HepG2 (cell line): ENCODE measurements around the gene BICDL2. TPM values are rescaled to one million over a fixed set of nuclear protein-coding genes. Genes with fewer than 3 reads are reported as not detected.

Experiments used
- ATAC-seq: fragments of 200-7000 bp; cut with Tn5 transposase; 3 replicates; pipeline ENCODE4 v1.9.1; 2020; ENCODE audit warnings: mild to moderate bottlenecking, moderate library complexity
- BruUV-seq: library from RNA; stranded (reverse); fragments of 400-500 nt; replicated peaks from 2 replicates; lab custom pipeline; 2021; lab: Mats Ljungman, UMichigan
- CTCF ChIA-PET: fragments of 300-600 bp; formaldehyde crosslinking; extraction: SDS; loops from one replicate; lab custom pipeline; 2021; ENCODE audit warnings: low total read pairs, inconsistent platforms, low intra/inter-chr PET ratio; lab: Yijun Ruan, JAX
- POLR2A ChIA-PET: fragments of 350-600 bp; sonication (Branson Sonifier 250); formaldehyde crosslinking; loops from one replicate; lab custom pipeline; 2020; ENCODE audit warnings: antibody characterized with exemption, inconsistent platforms; lab: Yijun Ruan, JAX
- DNase-seq: peaks from one replicate; pipeline ENCODE4 v3.0.0-alpha.2; 2015; ENCODE audit warnings: low spot score
- FAIRE-seq: peaks from 3 replicates; lab custom pipeline; 2011; peaks lifted over from hg19 to GRCh38; lab: Jason Lieb, UNC
- H2AFZ ChIP-seq: one replicate; pipeline ENCODE4 v1.6.1; 2011; ENCODE audit warnings: low read length, inconsistent platforms
- H3K27ac ChIP-seq: fragments of 300-600 bp; 3 replicates; pipeline ENCODE4 v1.8.0; 2011; ENCODE audit warnings: mixed run types, mild to moderate bottlenecking, mixed read lengths, low read length, inconsistent platforms; ENCODE audit not compliant: insufficient read depth; ENCODE audit errors: extremely low read length
- H3K27me3 ChIP-seq, 2 experiments: fragments of 200-600 bp in 1 of 2; 2 replicates in 1 of 2; 3 replicates in 1 of 2; pipeline versions ENCODE4 v1.6.0 to v1.8.0; 2011; ENCODE audit warnings: low read length in 2 of 2, mild to moderate bottlenecking in 2 of 2, moderate library complexity in 2 of 2, inconsistent platforms in 1 of 2; ENCODE audit not compliant: insufficient read depth in 2 of 2, control insufficient read depth in 1 of 2
- H3K36me3 ChIP-seq, 2 experiments: fragments of 200-600 bp in 1 of 2; replicated peaks in 1 of 2; 2 replicates in 1 of 2; 3 replicates in 1 of 2; pipeline versions ENCODE4 v1.5.1 to v1.8.0; 2011; ENCODE audit warnings: low read length in 2 of 2, inconsistent platforms in 1 of 2; ENCODE audit not compliant: insufficient read depth in 2 of 2, control insufficient read depth in 1 of 2
- H3K4me1 ChIP-seq: 2 replicates; pipeline ENCODE4 v1.5.1; 2012; ENCODE audit warnings: low read length, inconsistent platforms; ENCODE audit not compliant: insufficient read depth
- H3K4me2 ChIP-seq: 2 replicates; pipeline ENCODE4 v1.6.0; 2011; ENCODE audit warnings: low read depth, low read length, inconsistent platforms
- H3K4me3 ChIP-seq, 3 experiments: fragments of 200-600 bp in 1 of 3; sonication (generic), shearing (Covaris generic) in 1 of 3; replicated peaks in 1 of 3; 2 replicates each; pipeline ENCODE4 v1.5.1; 2011 to 2016; ENCODE audit warnings: low read length in 3 of 3, inconsistent platforms in 2 of 3, low read depth in 2 of 3, mild to moderate bottlenecking in 2 of 3, control low read depth in 1 of 3, mixed read lengths in 1 of 3; ENCODE audit not compliant: insufficient read depth in 1 of 3
- H3K79me2 ChIP-seq: one replicate; pipeline ENCODE4 v1.6.1; 2011; ENCODE audit warnings: low read length, inconsistent platforms; ENCODE audit not compliant: insufficient read depth
- H3K9ac ChIP-seq: 2 replicates; pipeline ENCODE4 v1.6.0; 2011; ENCODE audit warnings: mild to moderate bottlenecking, low read depth, low read length, inconsistent platforms; ENCODE audit not compliant: insufficient read depth
- H3K9me3 ChIP-seq: 2 replicates; pipeline ENCODE4 v1.5.1; 2012; ENCODE audit warnings: mild to moderate bottlenecking, low read length
- H4K20me1 ChIP-seq: 2 replicates; pipeline ENCODE4 v1.6.0; 2011; ENCODE audit warnings: inconsistent platforms, mild to moderate bottlenecking, low read length, moderate library complexity; ENCODE audit not compliant: insufficient read depth
- AGO1 ChIP-seq: fragments of 200-400 bp; formaldehyde crosslinking; IDR thresholded peaks from 2 replicates; pipeline ENCODE4 v1.6.1; 2017; ENCODE audit warnings: mild to moderate bottlenecking, low read depth, low read length, moderate library complexity; ENCODE audit not compliant: poor library complexity, severe bottlenecking
- ELF3 ChIP-seq: IDR thresholded peaks from 2 replicates; pipeline ENCODE4 v1.6.1; 2016; ENCODE audit warnings: missing genetic modification reagents, missing compliant biosample characterization
- HNRNPK ChIP-seq: fragments of 200-400 bp; formaldehyde crosslinking; IDR thresholded peaks from 2 replicates; pipeline ENCODE4 v1.6.1; 2018; ENCODE audit warnings: low read length, low read depth, moderate library complexity, mild to moderate bottlenecking; ENCODE audit not compliant: poor library complexity, severe bottlenecking
- KDM4B ChIP-seq: sonication (generic); formaldehyde crosslinking; IDR thresholded peaks from 2 replicates; pipeline ENCODE4 v1.4.0; 2020; ENCODE audit warnings: missing genetic modification reagents
- KDM5B ChIP-seq: sonication (generic); formaldehyde crosslinking; IDR thresholded peaks from 2 replicates; pipeline ENCODE4 v1.4.0; 2020; ENCODE audit warnings: missing genetic modification reagents, mild to moderate bottlenecking, borderline replicate concordance
- LCORL ChIP-seq, 2 experiments: fragments of 450-650 bp in 1 of 2; sonication (generic) in 1 of 2; formaldehyde crosslinking in 1 of 2; IDR thresholded peaks; 2 replicates each; pipeline versions ENCODE4 v1.5.0 to v1.6.1; 2017 to 2020; ENCODE audit warnings: antibody characterized with exemption in 1 of 2, missing genetic modification reagents in 1 of 2
- MNT ChIP-seq: fragments of 450-650 bp; IDR thresholded peaks from 2 replicates; pipeline ENCODE4 v1.6.1; 2016
- NFKBIZ ChIP-seq: IDR thresholded peaks from 2 replicates; pipeline ENCODE4 v1.6.1; 2018; ENCODE audit warnings: missing genetic modification reagents, missing compliant biosample characterization
- PCBP2 ChIP-seq: fragments of 200-400 bp; formaldehyde crosslinking; optimal IDR thresholded peaks from 2 replicates; pipeline ENCODE3; 2018; ENCODE audit warnings: low read length, low read depth; ENCODE audit not compliant: poor library complexity, severe bottlenecking
- PLRG1 ChIP-seq: fragments of 450-650 bp; conservative IDR thresholded peaks from 2 replicates; pipeline ENCODE4 v1.6.1; 2016
- ZNF317 ChIP-seq: sonication (generic); formaldehyde crosslinking; IDR thresholded peaks from 2 replicates; pipeline ENCODE4 v1.5.0; 2020; ENCODE audit warnings: mild to moderate bottlenecking, missing genetic modification reagents
- ZNF576 ChIP-seq: sonication (generic); formaldehyde crosslinking; IDR thresholded peaks from 2 replicates; pipeline ENCODE4 v1.4.0; 2020; ENCODE audit warnings: mild to moderate bottlenecking, missing genetic modification reagents
- WGBS: methylation state at CpG from one replicate; pipeline ENCODE4 v1.1.6; 2017; ENCODE audit warnings: low lambda C conversion rate; 5-methylcytosine and 5-hydroxymethylcytosine counted together
- in situ Hi-C: cut with HindIII; loops from 2 replicates; pipeline ENCODE4 v1.10.0; 2017; ENCODE audit warnings: low pct_unique_long_range_greater_than_20kb; ENCODE audit not compliant: extremely low pct_ligation_motif_present
- intact Hi-C: fragments of 100-400 bp; cut with micrococcal nuclease; formaldehyde crosslinking; loops from one replicate; pipeline ENCODE4 v1.10.0; 2022; ENCODE audit not compliant: unreplicated experiment
- polyA plus RNA-seq, 8 experiments: library from polyadenylated mRNA; depleted of rRNA in 3 of 8; stranded (reverse) in 7 of 8; unstranded in 1 of 8; fragments of >200 nt; fragmentation: Illumina TruSeq in 4 of 8; extraction: Trizol in 4 of 8; gene quantifications; 2 replicates each; pipeline versions ENCODE4 v1.2.1 to v1.2.3, GENCODE V29; 2011 to 2016; ENCODE audit warnings: low read depth in 4 of 8, missing spikeins in 1 of 8, mixed read lengths in 1 of 8; ENCODE audit not compliant: insufficient read depth in 1 of 8
- total RNA-seq, 5 experiments: library from RNA; depleted of rRNA; stranded (reverse); fragments of >200 nt; fragmentation: Illumina TruSeq; extraction: Trizol; gene quantifications; 2 replicates each; pipeline ENCODE4 v1.2.3, GENCODE V29; 2016; ENCODE audit warnings: low read depth in 1 of 5

The BICDL2 gene
- total and polyA plus RNA-seq, 2 of the 13 experiments (the other 11 are each of a cell fraction or from before 2014, with no cell fraction given) = 0.12 TPM; not detected in 1

- Histone ChIP-seq H2AFZ (no peak overlapping the region), H3K27me3 (peaks cover 10 to 79% of the 10 kb centered on the region in 2 experiments), H3K79me2 (no peaks in the 10 kb centered on the region), H3K36me3 (no peaks in the 10 kb centered on the region), H3K9ac (no peak overlapping the region)
- in situ Hi-C loops (no loop called here), intact Hi-C loops (no loop called here)
- BruUV-seq = no TSS peak
- TF ChIP-seq ELF3 (CRISPR knock-in tag) (no peak), PLRG1 (no peak), KDM5B (CRISPR knock-in tag) (no peak)
- TF ChIP-seq, all 625 proteins: peak for 0
- Histone ChIP-seq H3K27ac (no peak overlapping the region), H3K9me3 (no peaks in the 10 kb centered on the region), H3K4me1 (peaks cover 24% of the 10 kb centered on the region), H3K4me3 (no peak overlapping the region), H4K20me1 (no peaks in the 10 kb centered on the region), H3K4me2 (no peak overlapping the region)
- DNase-seq (no peak), ATAC-seq (no peak), FAIRE-seq (no peak)
- ChIA-PET CTCF (no interaction called here), POLR2A (interaction anchor here (0.9 to 1.3 kb wide), 2 partner anchors 12 to 26 kb away, joined by 3 read pairs; no protein-coding TSS in a partner anchor)
- 54% methylated on average over 44 of the region's 54 CpGs for WGBS
Measured at GRCh38 chr16:3046641-3047386, 10.1 kb upstream of the BICDL2 start.

GRCh38 chr16:3045758-3046640 is 9.3 kb upstream of the BICDL2 start, which contains the start of gene MMP25:
Gene MMP25, plus strand, starts transcription at chr16:3046561. Its CDS starts 357 bp downstream, at chr16:3046918.
- ATAC-seq = peak; percentile 59
- TF ChIP-seq PCBP2 = no peak
- TF ChIP-seq AGO1 = peak; percentile 24
- TF ChIP-seq LCORL (IDR thresholded peaks at IDR 0.05) = no peak
- 0 out of 2 replicates have a peak, but pooled peaks have one; percentile 27 for TF ChIP-seq LCORL (CRISPR knock-in tag; IDR thresholded peaks at IDR 0.05)
- TF ChIP-seq ZNF576 (CRISPR knock-in tag) = no peak
- peak; percentile 15 for TF ChIP-seq HNRNPK
- no peak for TF ChIP-seq ZNF317 (CRISPR knock-in tag)
- TF ChIP-seq MNT = 0 out of 2 replicates have a peak, but pooled peaks have one; percentile 13
- TF ChIP-seq KDM4B (CRISPR knock-in tag) = no peak
- TF ChIP-seq NFKBIZ (CRISPR knock-in tag) = no peak

More at GRCh38 chr16:3045758-3046640, 9.3 kb upstream of the BICDL2 start, which contains the start of gene MMP25:
- intact Hi-C loops = no loop called here
- no peaks in the 10 kb centered on the region for H4K20me1 ChIP-seq
- DNase-seq (no peak), FAIRE-seq (no peak)
- H3K36me3 ChIP-seq = no peaks in the 10 kb centered on the region
- WGBS = 11% methylated on average over 30 of the region's 86 CpGs
- in situ Hi-C loops = no loop called here
- peak within 1 kb of the TSS; percentile 42 to 67 (median 48); a peak in 5 of 6 replicates for H3K4me3 ChIP-seq
- H3K27ac ChIP-seq = no peak within 1 kb of the TSS
- no TSS peak for BruUV-seq
- H3K9me3 ChIP-seq = no peaks in the 10 kb centered on the region
- peaks cover 10 to 77% of the 10 kb centered on the region in 2 experiments for H3K27me3 ChIP-seq
- ChIA-PET POLR2A (interaction anchor here (0.8 to 1.4 kb wide), 6 partner anchors 13 to 46 kb away, joined by 3 to 7 read pairs (median 4); no protein-coding TSS in a partner anchor), CTCF (no interaction called here)
- peaks cover 25% of the 10 kb centered on the region for H3K4me1 ChIP-seq
- no peak within 1 kb of the TSS for H3K9ac ChIP-seq
- no peak within 1 kb of the TSS for H2AFZ ChIP-seq
- H3K4me2 ChIP-seq = peak within 1 kb of the TSS; percentile 88
- H3K79me2 ChIP-seq = no peaks in the 10 kb centered on the region
